HG03280 (cell line): ENCODE data around the gene CYP2D6.
"Not testable (repeated sequence)": the region's sequence is repeated elsewhere in the genome, so short reads cannot be mapped to it uniquely, and the experiment has no call there.

Source experiments
- ATAC-seq: cut with Tn5 transposase; IDR thresholded peaks from one replicate; pipeline ENCODE4 v1.9.1; 2021; ENCODE audit warnings: mild to moderate bottlenecking, moderate library complexity; ENCODE audit not compliant: unreplicated experiment

Gene CYP2D6

DNA sequence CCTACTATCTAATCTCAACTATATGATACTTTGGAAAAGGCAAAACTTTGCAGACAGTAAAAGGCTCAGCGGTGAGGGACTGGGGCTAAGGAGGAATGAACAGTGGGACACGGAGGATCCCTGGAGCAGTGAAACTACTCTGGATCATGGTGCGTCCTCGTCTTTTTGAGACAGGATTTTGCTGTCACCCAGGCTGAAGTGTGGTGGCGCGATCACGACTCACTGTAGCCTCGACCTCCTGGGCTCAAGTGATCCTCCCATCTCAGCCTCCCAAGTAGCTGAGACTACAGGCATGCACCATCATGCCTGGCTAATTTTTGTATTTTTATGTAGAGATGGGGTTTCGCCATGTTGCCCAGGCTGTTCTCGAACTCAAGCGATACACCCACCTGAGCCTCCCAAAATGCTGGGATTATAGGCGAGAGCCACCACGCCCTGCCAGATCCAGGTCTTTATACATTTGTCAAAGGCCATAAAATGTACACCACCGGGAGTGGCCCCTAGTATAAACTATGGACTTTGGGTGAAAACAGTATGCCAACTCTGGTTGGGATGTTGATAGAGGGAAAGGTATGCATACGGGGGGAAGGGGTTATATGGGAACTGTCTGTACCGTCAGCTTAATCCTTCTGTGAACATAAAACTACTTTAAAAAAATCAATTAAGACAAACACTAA lies 28.0 kb upstream of the CYP2D6 start:
- ATAC-seq: no peak

DNA sequence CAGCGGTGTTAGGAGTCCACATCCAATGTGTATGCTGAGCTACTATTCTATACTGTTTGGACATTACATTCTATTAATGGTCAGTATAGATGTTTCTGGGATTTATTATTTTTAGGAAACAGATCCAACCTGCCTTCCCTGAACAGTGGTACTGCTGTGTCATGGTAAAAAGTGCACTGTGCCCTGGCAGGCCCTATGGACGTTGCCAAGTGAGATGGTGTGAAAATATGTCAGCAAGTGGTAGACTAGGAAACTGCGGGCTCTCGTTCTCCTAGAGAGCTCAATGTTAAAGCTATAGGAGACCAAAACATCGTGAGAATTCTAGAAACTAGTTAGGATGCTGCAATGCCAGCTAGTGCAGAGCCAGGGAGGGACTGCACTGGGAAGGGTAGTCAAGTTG lies 26.0 kb upstream of the CYP2D6 start:
- no peak for ATAC-seq

DNA sequence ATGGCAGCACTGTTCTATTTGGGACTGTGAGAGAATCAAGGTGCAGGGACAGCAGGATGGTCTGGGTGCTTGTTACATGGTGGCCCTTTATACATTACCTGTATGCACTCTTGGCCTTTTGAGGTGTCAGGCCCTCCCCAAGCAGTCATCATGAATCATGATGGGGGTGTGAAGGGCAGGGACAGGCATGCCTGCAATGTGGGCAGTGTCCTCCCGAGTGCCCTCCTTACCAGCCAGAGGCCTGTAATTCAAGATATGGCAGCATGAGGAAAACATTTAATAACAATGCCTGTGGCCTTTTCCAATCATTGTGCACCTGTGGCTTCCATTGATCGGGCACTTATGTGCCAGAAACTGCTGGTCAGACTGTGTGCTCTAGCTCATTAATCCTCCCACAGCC lies 25.5 kb upstream of the CYP2D6 start:
- no peak for ATAC-seq

DNA sequence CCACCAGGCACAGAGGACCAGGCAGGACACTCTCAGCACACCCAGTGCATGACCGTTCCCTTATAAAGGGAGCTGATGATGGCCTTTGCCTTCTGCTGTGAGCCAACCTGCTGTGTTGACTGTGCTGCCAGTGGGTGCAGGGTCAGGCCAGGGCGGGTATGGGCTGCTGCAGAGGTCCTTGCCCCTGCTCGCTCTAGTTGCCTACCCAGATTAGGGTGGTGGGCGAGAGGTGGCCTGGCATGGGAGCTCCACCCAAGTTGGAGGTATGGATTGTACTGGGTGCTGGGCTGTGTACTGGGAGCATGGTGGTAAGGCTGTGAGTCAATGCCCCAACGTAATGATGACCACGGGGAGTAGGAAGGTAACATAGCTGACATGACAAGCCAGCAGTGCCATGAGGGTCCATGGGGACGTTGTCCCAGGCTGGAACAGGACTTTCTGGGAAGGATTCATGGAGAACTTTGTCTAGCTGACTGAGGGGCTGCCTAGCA lies 24.5 kb upstream of the CYP2D6 start:
- ATAC-seq: no peak

DNA sequence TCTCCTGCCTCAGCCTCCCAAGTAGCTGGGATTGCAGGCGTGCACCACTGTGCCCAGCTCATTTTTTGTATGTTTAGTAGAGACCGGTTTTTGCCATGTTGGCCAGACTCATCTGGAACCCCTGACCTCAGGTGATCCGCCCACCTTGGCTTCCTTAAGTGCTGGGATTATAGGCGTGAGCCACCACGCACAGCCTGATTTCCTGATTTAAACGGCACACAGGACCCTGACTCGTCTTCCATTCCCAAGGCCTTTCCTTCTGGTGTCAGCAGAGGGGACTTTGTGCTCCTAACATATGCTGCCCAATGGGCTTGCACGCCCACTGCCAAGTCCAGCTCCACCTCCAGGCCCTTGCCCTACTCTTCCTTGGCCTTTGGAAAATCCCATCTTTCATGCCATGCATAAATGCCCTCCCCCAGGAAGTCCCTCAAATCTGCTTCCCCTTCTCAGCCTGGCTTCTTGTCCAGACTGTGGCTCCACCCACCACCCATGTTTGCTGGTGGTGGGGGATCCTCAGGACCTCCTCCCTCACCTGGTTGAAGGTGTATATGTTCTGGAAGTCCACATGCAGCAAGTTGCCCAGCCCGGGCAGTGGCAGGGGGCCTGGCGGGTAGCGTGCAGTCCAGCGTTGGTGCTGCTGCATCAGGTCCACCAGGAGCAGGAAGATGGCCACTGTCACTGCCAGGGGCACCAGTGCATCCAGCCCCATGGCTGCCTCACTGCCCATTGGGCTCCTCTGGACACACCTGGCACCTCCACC lies 23.9 kb upstream of the CYP2D6 start:
- ATAC-seq: no peak

DNA sequence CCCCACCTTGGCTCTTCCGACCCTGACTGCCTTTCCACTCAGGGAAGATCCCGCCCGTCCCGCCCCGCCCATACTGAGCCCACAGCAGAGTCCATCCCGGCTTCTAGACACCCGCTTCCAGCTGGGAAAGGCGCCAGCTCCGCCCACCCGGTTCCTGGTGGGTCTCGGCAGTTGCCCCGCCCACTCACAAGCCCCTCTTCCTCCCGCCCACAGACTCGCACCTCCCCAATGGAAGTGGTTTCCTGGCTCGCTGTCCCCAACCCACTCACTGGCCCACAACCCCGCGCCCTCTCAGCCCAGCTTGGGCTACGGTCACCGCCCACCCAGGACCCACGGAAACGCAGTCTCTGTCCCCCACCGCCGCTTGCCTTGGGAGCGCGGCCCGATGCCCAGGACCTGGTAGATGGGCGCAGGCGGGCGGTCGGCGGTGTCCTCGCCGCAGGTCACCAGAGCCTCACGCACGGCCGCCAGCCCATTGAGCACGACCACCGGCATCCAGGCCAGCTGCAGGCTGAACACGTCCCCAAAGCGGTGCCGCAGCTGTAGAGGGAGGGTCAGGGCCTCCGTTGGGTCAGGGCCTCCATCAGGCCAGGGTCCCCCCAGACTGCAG lies 22.2 kb upstream of the CYP2D6 start:
- no peak for ATAC-seq

DNA sequence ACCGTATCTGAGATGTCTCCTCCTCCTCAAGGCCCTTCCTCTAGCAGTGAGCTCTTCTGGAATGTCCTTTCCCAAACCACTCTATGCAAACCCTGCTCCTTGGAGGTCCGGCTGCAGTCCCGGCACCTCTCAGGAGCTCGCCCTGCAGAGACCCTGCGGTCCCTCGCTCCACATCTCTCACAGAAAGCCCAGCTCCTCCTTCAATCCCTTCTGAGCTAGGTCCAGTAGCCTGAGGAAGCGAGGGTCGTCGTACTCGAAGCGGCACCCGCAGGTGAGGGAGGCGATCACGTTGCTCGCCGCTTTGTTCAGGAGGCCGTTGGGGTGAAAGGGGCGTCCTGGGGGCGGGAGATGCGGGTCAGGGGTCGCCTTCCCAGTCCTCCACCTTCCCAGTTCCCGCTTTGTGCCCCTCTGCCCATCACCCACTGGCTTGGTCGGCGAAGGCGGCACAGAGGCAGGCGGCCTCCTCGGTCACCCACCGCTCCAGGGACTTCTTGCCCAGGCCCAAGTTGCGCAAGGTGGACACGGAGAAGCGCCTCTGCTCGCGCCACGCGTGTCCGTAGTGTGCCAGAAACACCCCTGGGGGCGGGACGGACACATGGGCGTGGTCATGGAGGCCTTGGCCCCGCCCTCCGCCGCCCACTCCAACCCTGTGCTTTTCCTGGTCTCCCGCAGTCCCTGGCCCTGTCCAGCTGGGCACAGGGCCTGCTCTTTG lies 21.5 kb upstream of the CYP2D6 start:
- no peak for ATAC-seq

DNA sequence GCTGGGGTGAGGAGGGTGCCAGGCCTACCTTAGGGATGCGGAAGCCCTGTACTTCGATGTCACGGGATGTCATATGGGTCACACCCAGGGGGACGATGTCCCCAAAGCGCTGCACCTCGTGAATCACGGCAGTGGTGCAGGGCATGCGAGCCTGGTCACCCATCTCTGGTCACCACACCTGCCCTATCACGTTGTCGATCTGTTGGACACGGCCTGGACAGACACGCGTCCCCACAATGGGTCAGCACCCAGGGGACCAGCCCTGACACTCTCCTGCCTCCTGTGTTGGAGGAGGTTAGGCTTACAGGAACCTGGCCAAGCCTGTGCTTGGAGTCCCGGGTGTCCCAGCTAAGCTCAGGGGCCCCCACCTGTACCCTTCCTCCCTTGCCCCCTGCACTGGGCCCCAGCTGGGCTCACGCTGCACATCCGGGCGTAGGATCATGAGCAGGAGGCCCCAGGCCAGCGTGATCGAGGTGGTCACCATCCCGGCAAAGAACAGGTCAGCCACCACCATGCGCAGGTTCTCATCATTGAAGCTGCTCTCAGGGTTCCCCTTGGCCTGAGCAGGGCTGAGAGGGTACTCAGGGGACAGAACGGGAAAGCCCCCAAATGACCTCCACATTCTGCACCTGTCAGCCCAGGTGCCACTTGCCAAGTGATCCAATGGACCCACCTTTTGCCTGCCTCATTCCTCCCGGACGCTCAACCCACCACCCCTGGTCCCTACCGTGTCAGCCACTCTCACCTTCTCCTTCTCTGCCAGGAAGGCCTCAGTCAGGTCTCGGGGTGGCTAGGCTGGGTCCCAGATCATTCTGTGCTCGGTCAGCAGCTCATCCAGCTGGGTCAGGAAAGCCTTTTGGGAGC lies 20.3 kb upstream of the CYP2D6 start:
- ATAC-seq: no peak

DNA sequence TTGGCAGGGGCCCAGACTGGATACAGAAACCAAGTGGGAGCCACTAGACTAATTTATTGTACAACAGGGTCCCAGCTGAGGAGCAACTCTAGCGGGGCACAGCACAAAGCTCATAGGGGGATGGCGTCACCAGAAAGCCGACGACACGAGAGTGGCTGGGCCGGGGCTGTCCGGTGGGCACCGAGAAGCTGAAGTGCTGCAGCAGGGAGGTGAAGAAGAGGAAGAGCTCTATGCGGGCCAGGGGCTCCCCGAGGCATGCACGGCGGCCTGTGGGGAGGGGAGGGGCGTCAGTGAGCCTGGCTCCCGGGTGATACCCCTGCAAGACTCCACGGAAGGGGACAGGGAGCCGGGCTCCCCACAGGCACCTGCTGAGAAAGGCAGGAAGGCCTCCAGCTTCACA lies 19.2 kb upstream of the CYP2D6 start:
- ATAC-seq: not testable (repeated sequence)

DNA sequence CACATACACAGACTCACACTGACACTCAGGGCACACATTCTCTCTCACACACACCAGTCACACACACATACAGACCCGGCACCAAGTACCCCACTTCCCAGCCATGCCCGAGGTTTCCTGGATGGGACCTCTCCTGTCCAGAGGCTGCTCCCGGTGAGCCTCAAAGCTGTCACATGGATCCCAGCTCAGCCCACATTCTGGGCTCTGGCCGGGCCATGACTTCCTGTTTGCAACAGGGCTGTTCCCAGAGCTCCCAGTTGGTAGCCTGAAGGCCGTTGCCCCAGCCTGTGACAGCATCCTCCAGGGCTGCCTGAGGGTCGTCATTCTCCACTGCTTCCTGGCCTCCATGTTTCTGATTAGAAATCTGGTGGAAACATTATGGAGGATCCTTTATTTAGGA lies 14.6 kb upstream of the CYP2D6 start:
- ATAC-seq: no peak

DNA sequence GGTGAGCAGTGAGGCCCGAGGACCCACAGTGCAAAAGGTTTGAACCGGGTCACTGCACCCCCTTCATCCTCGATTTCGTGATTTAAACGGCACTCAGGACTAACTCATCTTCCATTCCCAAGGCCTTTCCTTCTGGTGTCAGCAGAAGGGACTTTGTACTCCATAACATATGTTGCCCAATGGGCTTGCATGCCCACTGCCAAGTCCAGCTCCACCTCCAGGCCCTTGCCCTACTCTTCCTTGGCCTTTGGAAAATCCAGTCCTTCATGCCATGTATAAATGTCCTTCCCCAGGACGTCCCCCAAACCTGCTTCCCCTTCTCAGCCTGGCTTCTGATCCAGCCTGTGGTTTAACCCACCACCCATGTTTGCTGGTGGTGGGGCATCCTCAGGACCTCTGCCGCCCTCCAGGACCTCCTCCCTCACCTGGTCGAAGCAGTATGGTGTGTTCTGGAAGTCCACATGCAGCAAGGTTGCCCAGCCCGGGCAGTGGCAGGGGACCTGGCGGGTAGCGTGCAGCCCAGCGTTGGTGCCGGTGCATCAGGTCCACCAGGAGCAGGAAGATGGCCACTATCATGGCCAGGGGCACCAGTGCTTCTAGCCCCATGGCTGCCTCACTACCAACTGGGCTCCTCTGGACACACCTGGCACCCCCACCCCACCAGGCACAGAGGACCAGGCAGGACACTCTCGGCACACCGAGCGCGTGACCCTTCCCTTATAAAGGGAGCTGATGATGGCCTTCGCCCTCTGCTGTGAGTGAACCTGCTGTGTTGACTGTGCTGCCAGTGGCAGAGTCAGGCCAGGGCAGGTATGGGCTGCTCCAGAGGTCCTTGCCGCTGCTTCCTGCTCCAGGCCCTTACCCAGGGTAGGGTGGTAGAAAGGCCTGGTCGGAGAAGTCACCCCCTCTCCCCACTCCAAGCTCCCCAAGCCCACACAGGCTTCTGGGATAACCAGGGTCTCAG lies 13.5 kb upstream of the CYP2D6 start:
- not testable (repeated sequence) for ATAC-seq

DNA sequence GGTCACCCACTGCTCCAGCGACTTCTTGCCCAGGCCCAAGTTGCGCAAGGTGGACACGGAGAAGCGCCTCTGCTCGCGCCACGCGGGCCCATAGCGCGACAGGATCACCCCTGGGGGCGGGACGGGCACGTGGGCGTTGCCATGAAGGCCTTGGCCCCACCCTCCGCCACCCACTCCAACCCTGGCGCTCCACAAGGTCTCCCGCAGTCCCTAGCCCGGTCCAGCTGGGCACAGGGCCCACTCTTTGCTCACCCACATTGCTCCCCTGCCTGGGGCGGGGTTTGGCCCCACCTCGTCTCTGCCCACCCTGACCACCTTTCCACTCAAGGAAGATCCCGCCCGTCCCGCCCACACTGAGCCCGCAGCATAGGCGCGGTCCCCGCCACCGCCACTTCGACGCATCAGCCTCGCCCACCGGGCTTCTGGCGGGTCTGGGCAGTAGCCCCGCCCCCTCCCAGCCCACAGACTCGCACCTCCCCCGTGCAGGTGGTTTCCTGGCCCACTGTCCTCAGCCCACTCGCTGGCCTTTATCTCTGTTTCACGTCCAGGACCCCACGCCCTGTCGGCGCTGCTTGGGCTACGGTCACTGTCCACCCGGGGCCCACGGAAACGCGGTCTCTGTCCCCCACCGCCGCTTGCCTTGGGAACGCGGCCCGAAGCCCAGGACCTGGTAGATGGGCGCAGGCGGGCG lies 12.3 kb upstream of the CYP2D6 start:
- ATAC-seq: no peak

DNA sequence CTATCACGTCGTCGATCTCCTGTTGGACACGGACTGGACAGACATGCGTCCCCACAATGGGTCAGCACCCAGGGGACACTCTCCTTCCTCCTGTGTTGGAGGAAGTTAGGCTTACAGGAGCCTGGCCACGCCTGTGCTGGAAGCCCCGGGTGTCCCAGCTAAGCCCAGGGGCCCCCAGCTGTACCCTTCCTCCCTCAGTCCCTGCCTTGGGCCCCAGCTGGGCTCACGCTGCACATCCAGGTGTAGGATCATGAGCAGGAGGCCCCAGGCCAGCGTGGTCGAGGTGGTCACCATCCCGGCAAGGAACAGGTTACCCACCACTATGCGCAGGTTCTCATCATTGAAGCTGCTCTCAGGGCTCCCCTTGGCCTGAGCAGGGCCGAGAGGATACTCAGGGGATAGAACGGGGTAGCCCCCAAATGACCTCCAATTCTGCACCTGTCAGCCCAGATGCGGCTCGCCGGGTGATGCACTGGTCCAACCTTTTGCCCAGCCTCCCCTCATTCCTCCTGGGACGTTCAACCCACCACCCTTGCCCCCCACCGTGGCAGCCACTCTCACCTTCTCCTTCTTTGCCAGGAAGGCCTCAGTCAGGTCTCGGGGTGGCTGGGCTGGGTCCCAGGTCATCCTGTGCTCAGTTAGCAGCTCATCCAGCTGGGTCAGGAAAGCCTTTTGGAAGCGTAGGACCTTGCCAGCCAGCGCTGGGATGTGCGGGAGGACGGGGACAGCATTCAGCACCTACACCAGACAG lies 10.9 kb upstream of the CYP2D6 start:
- ATAC-seq: not testable (repeated sequence)

DNA sequence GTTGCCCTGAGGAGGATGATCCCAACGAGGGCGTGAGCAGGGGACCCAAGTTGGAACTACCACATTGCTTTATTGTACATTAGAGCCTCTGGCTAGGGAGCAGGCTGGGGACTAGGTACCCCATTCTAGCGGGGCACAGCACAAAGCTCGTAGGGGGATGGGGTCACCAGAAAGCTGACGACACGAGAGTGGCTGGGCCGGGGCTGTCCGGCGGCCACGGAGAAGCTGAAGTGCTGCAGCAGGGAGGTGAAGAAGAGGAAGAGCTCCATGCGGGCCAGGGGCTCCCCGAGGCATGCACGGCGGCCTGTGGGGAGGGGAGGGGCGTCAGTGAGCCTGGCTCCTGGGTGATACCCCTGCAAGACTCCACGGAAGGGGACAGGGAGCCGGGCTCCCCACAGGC lies 9.5 kb upstream of the CYP2D6 start:
- not testable (repeated sequence) for ATAC-seq

DNA sequence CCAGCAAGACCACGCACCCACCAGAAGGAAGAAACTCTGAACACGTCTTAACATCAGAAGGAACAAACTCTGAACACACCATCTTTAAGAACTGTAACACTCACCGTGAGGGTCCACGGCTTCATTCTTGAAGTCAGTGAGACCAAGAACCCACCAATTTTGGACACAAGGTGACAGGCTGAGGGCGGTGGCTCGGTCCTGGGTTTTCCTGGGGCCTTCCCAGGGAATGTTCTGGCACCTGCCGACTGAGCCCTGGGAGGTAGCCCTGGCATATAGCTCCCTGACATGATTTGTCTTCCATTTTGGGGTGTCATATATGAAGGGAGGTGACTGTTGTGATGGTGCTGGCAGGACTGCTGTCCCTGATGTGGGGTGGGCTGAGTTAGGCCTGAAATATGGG lies 8.9 kb upstream of the CYP2D6 start:
- not testable (repeated sequence) for ATAC-seq

DNA sequence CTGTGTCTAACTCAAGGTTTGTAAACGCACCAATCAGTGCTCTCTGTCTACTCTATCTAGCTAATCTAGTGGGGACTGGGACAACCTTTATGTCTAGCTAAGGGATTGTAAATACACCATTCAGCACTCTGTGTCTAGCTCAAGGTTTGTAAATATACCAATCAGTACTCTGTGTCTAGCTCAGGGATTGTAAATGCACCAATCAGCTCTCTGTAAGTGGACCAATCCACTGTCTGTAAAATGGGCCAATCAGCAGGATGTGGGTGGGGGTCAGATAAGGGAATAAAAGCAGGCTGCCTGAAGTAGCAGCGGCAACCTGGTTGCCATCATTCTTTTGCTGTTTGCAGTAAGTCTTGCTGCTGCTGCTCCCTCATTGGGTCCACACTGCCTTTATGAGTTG lies 8.4 kb upstream of the CYP2D6 start:
- ATAC-seq: no peak

DNA sequence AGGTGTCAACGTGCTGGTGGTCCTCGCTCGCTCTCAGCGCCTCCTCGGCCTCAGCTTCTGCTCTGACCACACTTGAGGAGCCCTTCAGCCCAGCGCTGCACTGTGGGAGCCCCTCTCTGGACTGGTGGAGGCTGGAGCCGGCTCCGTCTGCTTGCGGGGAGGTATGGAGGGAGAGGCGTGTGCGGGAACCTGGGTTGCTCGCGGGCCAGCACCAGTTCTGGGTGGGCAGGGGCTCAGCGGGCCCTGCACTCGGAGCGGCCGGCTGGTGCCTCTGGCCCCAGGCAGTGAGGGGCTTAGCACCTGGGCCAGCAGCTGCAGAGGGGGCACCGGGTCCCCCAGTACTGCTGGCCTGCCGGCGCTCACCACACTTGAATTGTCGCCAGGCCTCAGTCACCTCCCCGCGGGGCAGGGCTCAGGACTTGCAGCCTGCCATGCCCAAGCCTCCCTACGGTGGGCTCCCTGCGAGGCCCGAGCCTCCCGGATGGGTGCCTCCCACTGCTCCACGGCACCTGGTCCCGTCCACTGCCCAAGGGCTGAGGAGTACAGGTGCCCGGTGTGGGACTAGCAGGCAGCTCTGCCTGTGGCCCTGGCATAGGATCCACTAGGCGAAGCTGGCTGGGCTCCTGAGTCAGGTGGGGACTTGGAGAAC lies 7.6 kb upstream of the CYP2D6 start:
- no peak for ATAC-seq
